Left forelimb (tissue), 1 donor: ENCODE results near the gene SLC1A7.
A peak's percentile ranks its signal among the peaks of the same experiment; 100 is the strongest.

Experiments used
- DNase-seq: peaks from one replicate; pipeline ENCODE4 v3.0.0-alpha.2; 2018; ENCODE audit warnings: low spot score

SLC1A7 gene

GRCh38 chr1:53160924-53161378 lies 18.5 kb upstream of the SLC1A7 start:
- DNase-seq = no peak

DNA sequence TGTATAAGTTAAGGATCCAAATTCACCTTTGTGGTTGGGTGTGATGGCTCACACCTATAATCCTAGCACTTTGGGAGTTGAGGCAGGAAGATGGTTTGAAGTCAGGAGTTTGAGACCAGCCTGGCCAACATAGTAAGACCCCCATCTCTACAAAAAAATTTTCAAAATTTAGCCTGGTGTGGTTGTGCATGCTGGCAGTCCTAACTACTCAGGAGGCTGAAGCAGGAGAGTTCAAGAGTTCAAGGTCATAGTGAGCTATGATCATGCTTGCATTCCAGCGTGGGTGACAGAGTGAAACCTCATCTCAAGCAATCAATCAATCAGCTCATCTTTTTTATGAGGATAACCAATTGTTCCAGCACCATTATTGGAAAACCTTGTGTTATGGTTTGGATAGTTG lies 16.5 kb upstream of the SLC1A7 start:
- no peak for DNase-seq

DNA sequence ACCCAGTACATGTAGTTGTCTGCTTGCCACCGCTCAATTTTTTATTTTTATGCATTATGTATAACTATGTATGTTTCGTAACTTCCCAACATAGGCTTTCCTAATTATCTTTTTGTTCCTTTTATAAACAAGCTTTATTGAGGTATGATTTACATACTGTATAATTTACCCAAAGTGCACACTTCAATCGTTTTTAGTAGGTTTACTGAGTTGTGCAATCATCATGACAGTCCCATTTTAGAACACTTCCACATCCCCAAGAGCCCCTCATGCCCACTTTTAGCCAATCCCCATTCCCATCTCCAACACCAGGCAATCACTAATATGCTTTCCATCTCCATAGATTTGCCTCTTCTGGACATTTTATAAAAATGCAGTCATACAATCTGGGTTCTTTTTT lies 14.3 kb upstream of the SLC1A7 start:
- no peak for DNase-seq

- no peak for DNase-seq
These were observed 13.5 kb upstream of the SLC1A7 start for GRCh38 chr1:53155945-53156344.

- no peak for DNase-seq
These were observed 13.1 kb upstream of the SLC1A7 start for GRCh38 chr1:53155534-53155933.

DNA sequence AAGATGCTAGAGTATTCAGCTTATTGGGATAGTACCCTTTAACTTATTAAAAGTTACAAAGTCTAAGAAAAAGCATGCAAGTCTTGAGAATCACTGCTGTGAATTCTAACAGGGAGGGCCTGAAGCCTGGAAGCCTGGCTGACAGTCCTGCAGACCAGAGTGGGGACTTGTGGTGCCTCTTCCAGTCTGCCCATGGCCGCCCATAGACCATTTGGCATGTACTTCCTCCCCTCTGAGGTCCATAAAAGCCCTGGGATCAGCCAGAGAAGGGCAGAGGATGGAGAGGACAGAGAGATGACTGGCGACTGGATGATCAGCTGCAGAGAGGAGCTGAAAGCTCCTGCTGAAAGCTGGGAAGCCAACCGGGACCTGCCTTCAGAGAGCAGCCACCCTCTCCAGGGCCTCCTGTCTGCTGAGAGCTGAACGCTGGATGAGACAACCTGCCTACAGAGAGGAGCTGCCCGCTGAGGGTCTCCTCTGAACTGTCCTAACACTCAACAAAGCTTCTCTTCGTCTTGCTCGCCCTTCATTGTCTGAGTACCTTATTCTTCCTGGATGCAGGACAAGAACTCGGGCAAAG lies 12.5 kb upstream of the SLC1A7 start:
- no peak for DNase-seq

GRCh38 chr1:53153752-53154151 lies 11.3 kb upstream of the SLC1A7 start:
- no peak for DNase-seq

DNA sequence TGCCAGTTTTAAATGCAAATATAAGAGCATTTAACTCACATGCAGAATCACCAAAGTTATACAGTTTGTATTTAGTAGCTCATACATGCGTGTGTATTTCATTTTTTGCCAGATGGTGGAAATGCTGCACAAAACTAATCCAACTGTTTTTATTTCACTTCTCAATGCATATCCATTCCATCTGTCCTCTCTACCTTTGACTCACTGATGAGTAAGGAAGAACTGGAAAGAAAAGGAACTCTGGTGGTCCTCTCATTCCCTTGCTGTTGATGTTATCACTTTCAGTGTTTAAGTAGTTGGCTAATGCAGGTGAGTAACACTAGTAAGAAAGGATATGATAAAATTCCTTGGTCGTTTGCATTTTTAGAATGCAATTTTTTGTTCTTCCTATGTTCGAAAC lies 5.7 kb upstream of the SLC1A7 start:
- no peak for DNase-seq

DNA sequence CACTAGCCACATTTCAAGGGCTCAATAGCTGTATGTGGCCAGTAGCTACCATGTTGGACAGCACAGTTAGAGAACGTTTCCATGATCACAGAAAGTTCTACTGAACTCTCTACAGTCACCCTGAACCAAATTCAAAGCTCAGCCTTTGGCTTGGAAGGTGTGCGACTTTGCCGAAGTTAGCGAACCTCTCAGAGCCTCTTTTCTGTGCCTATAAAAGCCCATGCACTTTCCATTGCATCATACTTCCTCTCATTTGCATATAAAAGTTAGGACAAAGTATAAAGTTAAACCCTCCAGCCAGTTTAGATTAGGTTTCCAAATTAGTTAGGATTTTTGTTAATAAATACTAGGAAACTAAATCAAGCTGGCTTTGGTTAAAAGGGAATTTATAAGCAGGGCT lies 4.7 kb upstream of the SLC1A7 start:
- DNase-seq = no peak

GRCh38 chr1:53145942-53146708 lies 3.7 kb upstream of the SLC1A7 start:
- DNase-seq = peak; percentile 78

GRCh38 chr1:53145619-53145941 lies 3.1 kb upstream of the SLC1A7 start:
- DNase-seq = no peak

DNA sequence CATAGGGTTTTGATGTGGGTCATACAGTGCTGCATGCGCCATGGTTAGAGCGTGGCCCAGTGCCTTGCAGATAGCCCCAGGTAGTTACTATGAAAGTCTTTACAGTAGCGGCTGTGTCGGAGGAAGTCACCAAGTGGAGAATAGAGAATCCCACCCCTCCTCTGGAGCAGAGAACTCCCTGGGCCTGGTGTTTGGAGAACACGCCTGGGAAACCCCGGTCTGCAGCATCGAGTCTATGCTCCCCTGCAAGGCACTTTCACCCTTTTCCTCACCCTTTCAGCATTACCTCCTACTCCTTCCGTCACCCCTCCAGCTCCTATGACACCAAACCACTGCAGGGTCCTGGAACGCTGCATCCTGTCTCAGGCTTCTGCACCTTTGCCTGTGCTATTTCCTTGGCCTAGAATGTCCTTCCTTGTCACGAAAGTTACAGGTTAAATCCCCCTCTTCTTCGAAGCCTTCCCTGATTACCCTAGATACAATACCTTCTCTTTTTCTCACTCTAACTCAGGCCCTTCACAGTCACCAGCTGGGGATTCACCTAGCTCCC lies 2.7 kb upstream of the SLC1A7 start:
- no peak for DNase-seq

DNA sequence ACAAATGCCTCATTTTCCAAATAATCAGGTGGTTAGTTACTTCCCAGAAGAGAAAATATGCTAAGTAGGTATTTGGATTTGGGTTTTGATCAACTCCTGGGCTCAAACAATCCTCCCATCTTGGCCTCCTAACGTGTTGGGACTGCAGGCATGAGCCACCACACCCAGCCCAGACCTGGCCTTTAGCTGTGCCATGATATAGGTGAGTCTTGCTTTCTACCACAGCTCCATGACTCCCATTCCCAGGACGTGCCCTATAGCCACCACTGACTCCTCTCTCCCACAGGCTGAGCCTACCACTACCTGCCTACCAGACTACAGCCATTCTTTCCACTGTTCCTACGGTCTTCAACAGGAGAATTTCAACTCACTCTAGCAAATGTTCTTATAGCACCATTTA lies 1.8 kb upstream of the SLC1A7 start:
- no peak for DNase-seq

DNA sequence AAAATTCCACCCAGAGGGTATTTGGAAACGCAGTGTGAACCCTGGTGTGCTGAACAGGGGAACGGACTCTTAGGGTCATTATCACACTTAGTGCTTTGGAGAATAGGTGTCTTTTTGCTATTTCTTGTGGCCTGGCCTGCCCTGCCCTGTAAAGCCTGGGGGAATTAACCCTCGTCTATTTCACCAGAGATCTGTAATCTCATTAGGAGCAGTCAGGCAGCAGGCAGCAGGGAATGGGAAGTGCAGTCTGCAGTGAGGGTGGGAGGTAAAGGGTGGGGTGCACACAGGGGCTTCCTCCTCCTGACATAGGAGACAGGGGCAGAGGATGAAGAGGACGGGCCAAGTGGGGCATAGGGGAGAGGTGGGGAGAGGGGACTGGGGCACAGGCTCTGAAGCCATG lies 1.1 kb upstream of the SLC1A7 start:
- DNase-seq = no peak

DNA sequence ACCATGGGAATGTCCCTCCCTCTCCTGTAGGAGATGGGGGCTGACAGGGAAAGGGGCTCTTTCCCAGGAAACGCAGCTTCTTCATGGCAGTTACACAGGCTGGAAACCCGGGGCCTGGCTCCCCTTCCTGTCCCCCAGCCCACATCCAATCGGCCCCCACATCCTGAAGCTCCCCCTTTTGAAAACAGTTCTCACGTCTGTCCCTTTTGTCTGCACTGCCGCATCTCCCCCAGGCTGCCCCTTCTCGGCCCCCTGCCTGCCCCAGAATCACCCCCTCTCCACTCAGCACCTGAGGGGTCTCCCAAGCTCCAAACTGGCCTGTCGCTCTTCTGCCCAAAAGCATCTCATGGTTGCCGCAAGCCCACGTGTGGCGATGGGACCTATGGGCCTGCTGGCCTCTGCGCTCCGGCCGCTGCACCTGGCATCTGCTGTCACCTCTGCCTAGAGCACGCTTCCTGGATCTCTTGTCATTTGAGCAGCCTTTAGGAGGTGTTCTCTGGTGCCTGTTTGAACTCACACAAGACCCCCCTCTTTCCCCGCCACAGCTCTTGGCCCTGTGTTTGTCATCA lies 867 bp downstream of the SLC1A7 start:
- no peak for DNase-seq

- DNase-seq = no peak
These were observed 2.0 kb downstream of the SLC1A7 start for GRCh38 chr1:53140451-53140850.

GRCh38 chr1:53139951-53140361 lies 2.5 kb downstream of the SLC1A7 start:
- no peak for DNase-seq

- no peak for DNase-seq
These were observed 3.2 kb downstream of the SLC1A7 start for GRCh38 chr1:53138991-53139884.

GRCh38 chr1:53137729-53138128 lies 4.7 kb downstream of the SLC1A7 start:
- no peak for DNase-seq

GRCh38 chr1:53135735-53136114 lies 6.7 kb downstream of the SLC1A7 start:
- DNase-seq = no peak

- no peak for DNase-seq
These were observed 7.3 kb downstream of the SLC1A7 start for GRCh38 chr1:53134961-53135734.

DNA sequence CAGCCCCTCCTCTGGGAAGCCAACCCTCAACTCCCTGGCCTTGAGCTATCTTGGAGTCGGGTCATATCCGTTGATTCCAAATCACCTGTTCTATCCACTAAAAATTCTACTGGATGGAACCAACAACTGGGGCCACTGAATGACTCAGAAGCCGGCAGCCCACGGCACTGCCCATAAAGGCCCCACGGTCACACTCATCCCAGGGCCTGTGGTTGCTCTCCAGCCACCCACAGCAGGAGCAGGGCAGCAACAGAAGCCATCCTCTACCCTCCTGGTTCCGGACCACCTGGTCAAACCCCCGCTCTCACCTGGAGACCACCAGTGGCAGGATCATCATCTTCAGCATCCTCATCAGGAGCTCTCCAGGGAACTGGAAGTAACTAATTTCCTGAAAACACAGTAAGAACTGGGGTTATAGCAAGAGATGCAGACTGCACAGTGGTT lies 8.4 kb downstream of the SLC1A7 start:
- DNase-seq = no peak
